A673 (cell line): ENCODE measurements around the gene ZNF382. TPM values are rescaled to one million over a fixed set of nuclear protein-coding genes. Genes with fewer than 3 reads are reported as not detected.
"Not testable (repeated sequence)": the region's sequence is repeated elsewhere in the genome, so short reads cannot be mapped to it uniquely, and the experiment has no call there.

Source experiments
- BruUV-seq: library from RNA; stranded (reverse); fragments of 400-500 nt; replicated peaks from 2 replicates; lab custom pipeline; 2021; lab: Mats Ljungman, UMichigan
- CTCF ChIA-PET: fragments of 300-600 bp; sonication (Branson Sonifier 250); formaldehyde crosslinking; loops from one replicate; lab custom pipeline; 2022; ENCODE audit warnings: antibody characterized with exemption; lab: Charles Lee
- POLR2A ChIA-PET: fragments of 300-600 bp; sonication (Branson Sonifier 250); formaldehyde crosslinking; loops from one replicate; lab custom pipeline; 2022; ENCODE audit warnings: antibody characterized with exemption; ENCODE audit not compliant: low non-redundant PET; lab: Charles Lee
- DNase-seq: peaks from one replicate; pipeline ENCODE4 v3.0.0-alpha.2; 2015; ENCODE audit warnings: low spot score
- H3K27ac ChIP-seq: fragments of 200-600 bp; sonication (generic); 2 replicates; pipeline ENCODE4 v1.5.1; 2016; ENCODE audit warnings: mixed run types, low read depth, mild to moderate bottlenecking, mixed read lengths, antibody characterized with exemption, low read length; ENCODE audit not compliant: poor library complexity, severe bottlenecking
- H3K27me3 ChIP-seq: fragments of 200-600 bp; sonication (generic); replicated peaks from 2 replicates; pipeline ENCODE4 v1.6.1; 2017; ENCODE audit warnings: mixed run types, low read depth, mild to moderate bottlenecking, mixed read lengths, antibody characterized with exemption, low read length; ENCODE audit not compliant: insufficient read depth, poor library complexity
- H3K36me3 ChIP-seq: fragments of 200-600 bp; sonication (generic); 2 replicates; pipeline ENCODE4 v1.6.1; 2016; ENCODE audit warnings: mixed run types, mild to moderate bottlenecking, mixed read lengths, antibody characterized with exemption, low read length; ENCODE audit not compliant: insufficient read depth, poor library complexity, severe bottlenecking
- H3K4me1 ChIP-seq: fragments of 200-600 bp; sonication (generic); 2 replicates; pipeline ENCODE4 v1.6.1; 2017; ENCODE audit warnings: mixed run types, mild to moderate bottlenecking, mixed read lengths, antibody characterized with exemption, low read length; ENCODE audit not compliant: insufficient read depth, poor library complexity, severe bottlenecking
- H3K4me3 ChIP-seq: fragments of 200-600 bp; sonication (generic); 2 replicates; pipeline ENCODE4 v1.5.1; 2016; ENCODE audit warnings: low read depth, mixed run types, mild to moderate bottlenecking, mixed read lengths, low read length; ENCODE audit not compliant: poor library complexity, severe bottlenecking
- H3K9me3 ChIP-seq: fragments of 200-600 bp; sonication (generic); 2 replicates; pipeline ENCODE4 v1.6.1; 2016; ENCODE audit warnings: mixed run types, low read depth, mild to moderate bottlenecking, mixed read lengths, antibody characterized with exemption, low read length; ENCODE audit not compliant: poor library complexity, severe bottlenecking
- EZH2 ChIP-seq: fragments of 200-600 bp; sonication (generic); IDR thresholded peaks from 2 replicates; pipeline ENCODE4 v1.6.1; 2017; ENCODE audit warnings: borderline replicate concordance, low read depth, mild to moderate bottlenecking, mixed read lengths, antibody characterized with exemption, low read length; ENCODE audit not compliant: poor library complexity, severe bottlenecking
- intact Hi-C: fragments of 100-400 bp; cut with micrococcal nuclease; formaldehyde crosslinking; loops from one replicate; pipeline ENCODE4 v1.10.0; 2022; ENCODE audit not compliant: unreplicated experiment
- total RNA-seq: library from RNA; stranded (reverse); gene quantifications from 2 replicates; pipeline ENCODE4 v1.2.3, GENCODE V29; 2021
- TF ChIP-seq, protein P1 (sequence below): fragments of 300-800, 200-600 bp; sonication (generic); conservative IDR thresholded peaks from 2 replicates; pipeline ENCODE4 v1.5.1; 2017; ENCODE audit warnings: low read depth, mild to moderate bottlenecking, antibody characterized with exemption, low read length, moderate library complexity, mixed read lengths

The ZNF382 gene
- total RNA-seq, 1 experiment from 2014 or later: 17.2 TPM

DNA sequence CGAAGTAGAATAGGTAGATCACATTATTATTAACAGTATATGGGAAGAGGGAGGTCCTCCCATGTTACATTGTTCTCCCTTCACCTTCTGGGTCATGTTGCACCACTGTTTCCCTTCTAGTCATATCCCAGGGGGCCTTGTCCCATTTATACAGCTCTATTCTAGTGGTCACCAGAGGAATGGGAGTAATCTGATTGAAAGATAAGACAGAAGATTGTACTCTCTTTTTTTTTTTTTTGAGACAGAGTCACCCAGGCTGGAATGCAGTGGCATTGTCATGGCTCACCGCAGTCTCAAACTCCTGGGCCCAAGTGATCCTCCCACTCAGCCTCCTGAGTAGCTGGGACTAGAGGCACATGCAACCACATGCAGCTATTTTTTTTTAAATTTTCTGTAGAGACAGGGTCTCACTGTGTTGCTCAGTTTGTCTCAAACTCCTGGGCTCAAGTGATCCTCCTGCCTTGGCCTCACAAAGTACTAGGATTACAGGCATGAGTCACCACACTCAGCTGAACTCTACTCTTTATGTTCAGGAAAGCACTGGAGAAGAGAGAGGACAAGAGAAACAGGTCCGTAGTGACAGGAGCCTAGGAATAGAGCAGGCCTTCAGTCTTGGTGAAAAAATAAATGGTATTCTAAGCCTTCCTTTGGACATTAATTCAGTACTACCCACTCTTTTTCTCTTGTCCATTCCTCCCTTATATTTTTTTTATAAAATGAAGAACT is 27.7 kb upstream of the ZNF382 start:
- no TSS peak for BruUV-seq
- Histone ChIP-seq H3K4me1 (no peaks in the 10 kb centered on the region), H3K4me3 (no peak overlapping the region), H3K27ac (no peak overlapping the region), H3K36me3 (peaks cover 53% of the 10 kb centered on the region), H3K9me3 (peaks cover 17% of the 10 kb centered on the region), H3K27me3 (no peaks in the 10 kb centered on the region)
- DNase-seq: no peak
- intact Hi-C loops: no loop called here
- ChIA-PET POLR2A (no interaction called here), CTCF (no interaction called here)
- TF ChIP-seq, protein P1, sequence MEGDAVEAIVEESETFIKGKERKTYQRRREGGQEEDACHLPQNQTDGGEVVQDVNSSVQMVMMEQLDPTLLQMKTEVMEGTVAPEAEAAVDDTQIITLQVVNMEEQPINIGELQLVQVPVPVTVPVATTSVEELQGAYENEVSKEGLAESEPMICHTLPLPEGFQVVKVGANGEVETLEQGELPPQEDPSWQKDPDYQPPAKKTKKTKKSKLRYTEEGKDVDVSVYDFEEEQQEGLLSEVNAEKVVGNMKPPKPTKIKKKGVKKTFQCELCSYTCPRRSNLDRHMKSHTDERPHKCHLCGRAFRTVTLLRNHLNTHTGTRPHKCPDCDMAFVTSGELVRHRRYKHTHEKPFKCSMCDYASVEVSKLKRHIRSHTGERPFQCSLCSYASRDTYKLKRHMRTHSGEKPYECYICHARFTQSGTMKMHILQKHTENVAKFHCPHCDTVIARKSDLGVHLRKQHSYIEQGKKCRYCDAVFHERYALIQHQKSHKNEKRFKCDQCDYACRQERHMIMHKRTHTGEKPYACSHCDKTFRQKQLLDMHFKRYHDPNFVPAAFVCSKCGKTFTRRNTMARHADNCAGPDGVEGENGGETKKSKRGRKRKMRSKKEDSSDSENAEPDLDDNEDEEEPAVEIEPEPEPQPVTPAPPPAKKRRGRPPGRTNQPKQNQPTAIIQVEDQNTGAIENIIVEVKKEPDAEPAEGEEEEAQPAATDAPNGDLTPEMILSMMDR: no peak
- no peak for TF ChIP-seq EZH2

DNA sequence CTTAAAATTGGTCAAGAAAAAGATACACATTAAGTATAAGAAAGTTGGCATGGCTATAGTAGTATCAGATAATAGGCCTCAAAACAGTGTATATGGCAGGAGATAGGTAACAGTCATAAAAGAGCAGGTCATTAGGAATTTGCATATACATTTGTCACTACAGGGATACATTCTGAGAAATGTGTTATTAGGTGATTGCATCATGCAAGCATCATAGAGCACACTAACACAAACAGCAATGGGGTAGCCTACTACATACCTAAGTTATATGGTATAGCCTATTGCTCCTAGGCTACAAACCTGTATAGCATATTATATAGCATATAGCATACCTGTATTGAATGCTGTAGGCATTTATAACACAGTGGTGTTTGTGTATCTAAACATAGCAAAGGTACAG is 25.9 kb upstream of the ZNF382 start:
- TF ChIP-seq EZH2: no peak
- TF ChIP-seq, protein P1: no peak
- H3K27me3 ChIP-seq: no peaks in the 10 kb centered on the region
- DNase-seq: no peak
- intact Hi-C loops: no loop called here
- ChIA-PET POLR2A (no interaction called here), CTCF (no interaction called here)
- no TSS peak for BruUV-seq
- peaks cover 59% of the 10 kb centered on the region for H3K36me3 ChIP-seq
- peaks cover 24% of the 10 kb centered on the region for H3K9me3 ChIP-seq
- H3K4me3 ChIP-seq: no peak overlapping the region
- no peaks in the 10 kb centered on the region for H3K4me1 ChIP-seq
- H3K27ac ChIP-seq: no peak overlapping the region

DNA sequence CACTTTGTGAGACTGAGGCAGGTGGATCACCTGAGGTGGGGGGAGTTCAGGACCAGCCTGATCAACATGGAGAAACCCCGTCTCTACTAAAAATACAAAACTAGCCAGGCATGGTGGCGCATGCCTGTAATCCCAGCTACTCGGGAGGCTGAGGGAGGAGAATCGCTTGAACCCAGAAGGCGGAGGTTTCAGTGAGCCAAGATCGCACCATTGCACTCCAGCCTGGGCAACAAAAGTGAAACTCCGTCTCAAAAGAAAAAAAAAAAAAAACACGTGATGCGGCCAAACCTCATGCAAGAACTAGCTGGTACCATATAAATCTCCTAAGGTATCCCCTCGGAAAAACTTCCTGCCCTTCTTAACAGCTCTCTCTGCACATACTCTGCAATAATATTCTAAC is 2.4 kb upstream of the ZNF382 start:
- H3K27me3 ChIP-seq, intact Hi-C loops, DNase-seq, CTCF ChIA-PET, BruUV-seq, H3K27ac ChIP-seq, POLR2A ChIA-PET, H3K36me3 ChIP-seq, H3K4me3 ChIP-seq, H3K4me1 ChIP-seq: not testable (repeated sequence)
- peaks cover 18% of the 10 kb centered on the region for H3K9me3 ChIP-seq

- intact Hi-C loops: no loop called here
- Histone ChIP-seq H3K9me3 (peaks cover 5% of the 10 kb centered on the region), H3K36me3 (peaks cover 3% of the 10 kb centered on the region), H3K4me1 (no peaks in the 10 kb centered on the region), H3K27me3 (no peaks in the 10 kb centered on the region), H3K27ac (peak overlapping the region; percentile 87), H3K4me3 (peak overlapping the region; percentile 88)
- peak; percentile 81 for DNase-seq
- BruUV-seq: no TSS peak
- CTCF ChIA-PET: no interaction called here
- TF ChIP-seq, protein P1: no peak
- no peak for TF ChIP-seq EZH2
- POLR2A ChIA-PET: interaction anchor here (0.6 kb wide), 1 partner anchor 712 kb away, joined by 5 read pairs; no protein-coding TSS in a partner anchor
Observed at GRCh38 chr19:36604656-36605100, 435 bp upstream of the ZNF382 start.
